ENCODE results near the gene ZNF618. TPM values are rescaled to one million over a fixed set of nuclear protein-coding genes. Genes with fewer than 3 reads are reported as not detected.

The ZNF618 gene
- total RNA-seq, 1 experiment from 2014 or later = 29.4 TPM

DNA sequence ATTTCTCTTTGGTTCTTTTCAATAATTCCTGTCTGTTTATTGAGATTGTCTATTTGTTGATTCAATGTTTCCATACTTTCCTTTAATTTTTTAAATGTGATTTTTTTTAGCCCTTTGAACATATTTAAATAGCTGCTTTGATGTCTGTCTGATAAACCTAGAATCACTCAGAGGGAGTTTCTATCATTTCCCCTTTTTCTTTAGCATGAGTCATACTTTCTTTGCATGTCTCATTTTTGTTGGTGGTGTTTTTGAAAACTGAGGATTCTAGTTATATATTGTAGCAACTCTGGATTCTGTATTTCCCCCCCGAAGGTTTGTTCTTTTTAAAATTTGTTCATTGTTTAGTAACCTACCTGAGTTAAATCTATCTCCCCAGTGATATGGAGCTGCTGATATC, 24.2 kb upstream of the ZNF618 start:
- intact Hi-C loops (cut with micrococcal nuclease; ENCODE audit: unreplicated experiment) = no loop called here
- ChIA-PET POLR2A (ENCODE audit: low non-redundant PET) (no interaction called here), CTCF (no interaction called here)
- Histone ChIP-seq H3K9me3 (ENCODE audit: low read depth, low read length, poor library complexity, severe bottlenecking) (no peaks in the 10 kb centered on the region), H3K4me1 (ENCODE audit: insufficient read depth, low read length, poor library complexity, severe bottlenecking) (no peaks in the 10 kb centered on the region), H3K4me3 (ENCODE audit: low read depth, low read length, poor library complexity, severe bottlenecking) (no peak overlapping the region), H3K27me3 (replicated peaks; ENCODE audit: insufficient read depth, low read depth, low read length, poor library complexity) (no peaks in the 10 kb centered on the region), H3K36me3 (ENCODE audit: insufficient read depth, low read length, poor library complexity, severe bottlenecking) (no peaks in the 10 kb centered on the region), H3K27ac (ENCODE audit: low read depth, low read length, poor library complexity, severe bottlenecking) (no peak overlapping the region)
- DNase-seq (ENCODE audit: low spot score) = no peak
- BruUV-seq (replicated peaks) = no TSS peak
- TF ChIP-seq, protein P1, sequence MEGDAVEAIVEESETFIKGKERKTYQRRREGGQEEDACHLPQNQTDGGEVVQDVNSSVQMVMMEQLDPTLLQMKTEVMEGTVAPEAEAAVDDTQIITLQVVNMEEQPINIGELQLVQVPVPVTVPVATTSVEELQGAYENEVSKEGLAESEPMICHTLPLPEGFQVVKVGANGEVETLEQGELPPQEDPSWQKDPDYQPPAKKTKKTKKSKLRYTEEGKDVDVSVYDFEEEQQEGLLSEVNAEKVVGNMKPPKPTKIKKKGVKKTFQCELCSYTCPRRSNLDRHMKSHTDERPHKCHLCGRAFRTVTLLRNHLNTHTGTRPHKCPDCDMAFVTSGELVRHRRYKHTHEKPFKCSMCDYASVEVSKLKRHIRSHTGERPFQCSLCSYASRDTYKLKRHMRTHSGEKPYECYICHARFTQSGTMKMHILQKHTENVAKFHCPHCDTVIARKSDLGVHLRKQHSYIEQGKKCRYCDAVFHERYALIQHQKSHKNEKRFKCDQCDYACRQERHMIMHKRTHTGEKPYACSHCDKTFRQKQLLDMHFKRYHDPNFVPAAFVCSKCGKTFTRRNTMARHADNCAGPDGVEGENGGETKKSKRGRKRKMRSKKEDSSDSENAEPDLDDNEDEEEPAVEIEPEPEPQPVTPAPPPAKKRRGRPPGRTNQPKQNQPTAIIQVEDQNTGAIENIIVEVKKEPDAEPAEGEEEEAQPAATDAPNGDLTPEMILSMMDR (conservative IDR thresholded peaks at IDR 0.05; ENCODE audit: low read depth, low read length) = no peak
- no peak for TF ChIP-seq EZH2 (IDR thresholded peaks at IDR 0.05; ENCODE audit: borderline replicate concordance, low read depth, low read length, poor library complexity, severe bottlenecking)

DNA sequence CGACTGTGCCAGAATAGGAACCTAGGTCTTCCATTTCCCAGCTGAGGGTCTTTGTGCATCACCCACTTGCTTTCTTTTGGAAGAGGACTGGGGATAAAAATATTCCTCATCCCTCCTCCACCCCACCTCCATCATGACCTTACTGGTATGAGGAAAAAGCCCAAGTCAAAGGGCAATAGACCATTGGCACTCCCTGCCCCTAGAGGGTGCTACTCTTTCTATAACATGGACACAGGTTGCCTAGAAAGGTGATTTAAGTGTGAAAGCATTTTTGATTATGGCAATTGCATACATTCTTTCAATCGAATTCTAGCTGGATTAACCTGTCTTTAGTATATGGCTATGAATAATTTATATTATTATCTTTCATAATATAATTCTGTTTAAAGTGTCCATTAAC, 22.8 kb upstream of the ZNF618 start:
- H3K27me3 ChIP-seq (replicated peaks; ENCODE audit: insufficient read depth, low read depth, low read length, poor library complexity) = no peaks in the 10 kb centered on the region
- H3K36me3 ChIP-seq (ENCODE audit: insufficient read depth, low read length, poor library complexity, severe bottlenecking) = no peaks in the 10 kb centered on the region
- H3K9me3 ChIP-seq (ENCODE audit: low read depth, low read length, poor library complexity, severe bottlenecking) = no peaks in the 10 kb centered on the region
- no peak overlapping the region for H3K27ac ChIP-seq (ENCODE audit: low read depth, low read length, poor library complexity, severe bottlenecking)
- H3K4me3 ChIP-seq (ENCODE audit: low read depth, low read length, poor library complexity, severe bottlenecking) = no peak overlapping the region
- H3K4me1 ChIP-seq (ENCODE audit: insufficient read depth, low read length, poor library complexity, severe bottlenecking) = no peaks in the 10 kb centered on the region
- intact Hi-C loops (cut with micrococcal nuclease; ENCODE audit: unreplicated experiment) = no loop called here
- ChIA-PET CTCF (no interaction called here), POLR2A (ENCODE audit: low non-redundant PET) (no interaction called here)
- BruUV-seq (replicated peaks) = no TSS peak
- no peak for TF ChIP-seq EZH2 (IDR thresholded peaks at IDR 0.05; ENCODE audit: borderline replicate concordance, low read depth, low read length, poor library complexity, severe bottlenecking)
- TF ChIP-seq, protein P1 (conservative IDR thresholded peaks at IDR 0.05; ENCODE audit: low read depth, low read length) = peak; percentile 47
- DNase-seq (ENCODE audit: low spot score) = no peak

DNA sequence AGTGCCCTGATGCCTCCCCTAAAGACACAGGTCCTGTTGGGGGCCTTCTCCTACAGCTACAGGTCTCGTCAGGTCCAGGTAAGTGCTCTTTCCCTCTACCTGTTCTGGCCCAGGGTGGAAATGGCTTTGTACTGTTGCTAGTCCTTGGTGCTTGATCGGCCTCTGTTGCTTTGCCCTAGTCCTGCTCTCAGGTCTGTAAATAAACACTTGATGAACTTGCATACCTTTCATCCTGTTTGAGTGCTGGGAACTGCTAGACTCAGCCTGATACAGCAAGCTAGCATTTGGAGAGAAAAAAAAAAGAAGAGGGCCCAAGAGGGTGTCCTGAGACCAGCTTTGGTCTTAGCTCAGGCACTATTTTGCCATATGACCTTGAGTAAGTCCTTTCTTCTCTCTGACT, 21.8 kb upstream of the ZNF618 start:
- no peak overlapping the region for H3K27ac ChIP-seq (ENCODE audit: low read depth, low read length, poor library complexity, severe bottlenecking)
- H3K4me1 ChIP-seq (ENCODE audit: insufficient read depth, low read length, poor library complexity, severe bottlenecking) = no peaks in the 10 kb centered on the region
- no peak overlapping the region for H3K4me3 ChIP-seq (ENCODE audit: low read depth, low read length, poor library complexity, severe bottlenecking)
- intact Hi-C loops (cut with micrococcal nuclease; ENCODE audit: unreplicated experiment) = no loop called here
- no peak for DNase-seq (ENCODE audit: low spot score)
- no peaks in the 10 kb centered on the region for H3K27me3 ChIP-seq (replicated peaks; ENCODE audit: insufficient read depth, low read depth, low read length, poor library complexity)
- BruUV-seq (replicated peaks) = no TSS peak
- no peaks in the 10 kb centered on the region for H3K9me3 ChIP-seq (ENCODE audit: low read depth, low read length, poor library complexity, severe bottlenecking)
- POLR2A ChIA-PET (ENCODE audit: low non-redundant PET) = no interaction called here
- CTCF ChIA-PET = no interaction called here
- no peaks in the 10 kb centered on the region for H3K36me3 ChIP-seq (ENCODE audit: insufficient read depth, low read length, poor library complexity, severe bottlenecking)
- TF ChIP-seq EZH2 (IDR thresholded peaks at IDR 0.05; ENCODE audit: borderline replicate concordance, low read depth, low read length, poor library complexity, severe bottlenecking) = no peak
- TF ChIP-seq, protein P1 (conservative IDR thresholded peaks at IDR 0.05; ENCODE audit: low read depth, low read length) = no peak

Measured in A673 (cell line).